ENCODE measurements around the gene STAG2. TPM values are rescaled to one million over a fixed set of nuclear protein-coding genes. Genes with fewer than 3 reads are reported as not detected.
"Not testable (repeated sequence)": the region's sequence is repeated elsewhere in the genome, so short reads cannot be mapped to it uniquely, and the experiment has no call there.

Gene STAG2
- total RNA-seq, 1 donor from 2014 or later = 142 TPM

DNA sequence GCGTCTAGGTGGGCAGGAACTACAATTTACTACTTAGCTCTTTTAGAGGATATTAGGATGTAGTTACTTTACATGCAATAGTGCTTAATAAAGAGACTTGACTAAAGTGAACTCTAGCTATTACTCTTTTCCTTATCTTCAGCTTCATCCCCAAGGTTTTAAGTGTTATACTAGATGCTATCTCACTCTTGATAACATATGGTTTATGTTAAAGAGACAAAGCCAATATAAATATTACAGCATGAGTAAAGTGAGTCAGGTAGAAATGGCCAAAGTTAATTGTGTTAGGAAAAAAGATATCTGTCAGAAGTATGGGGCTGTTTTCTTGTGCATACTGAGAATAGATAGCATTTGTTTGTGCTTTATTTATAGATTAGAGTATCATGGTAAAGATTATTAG is 80.5 kb downstream of the STAG2 start:
- no peak for DNase-seq

DNA sequence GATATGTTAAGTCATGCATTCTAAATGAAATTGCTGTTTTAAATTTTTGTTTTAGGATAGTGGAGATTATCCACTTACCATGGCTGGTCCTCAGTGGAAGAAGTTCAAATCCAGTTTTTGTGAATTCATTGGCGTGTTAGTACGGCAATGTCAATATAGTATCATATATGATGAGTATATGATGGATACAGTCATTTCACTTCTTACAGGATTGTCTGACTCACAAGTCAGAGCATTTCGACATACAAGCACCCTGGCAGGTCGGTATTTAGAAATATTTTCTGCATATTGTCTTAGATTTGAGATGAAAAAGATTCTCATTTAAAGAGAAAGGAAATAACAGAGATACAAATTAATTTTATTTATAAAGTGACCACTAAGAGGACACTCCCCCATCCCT is 83.6 kb downstream of the STAG2 start:
- no peak for DNase-seq

DNA sequence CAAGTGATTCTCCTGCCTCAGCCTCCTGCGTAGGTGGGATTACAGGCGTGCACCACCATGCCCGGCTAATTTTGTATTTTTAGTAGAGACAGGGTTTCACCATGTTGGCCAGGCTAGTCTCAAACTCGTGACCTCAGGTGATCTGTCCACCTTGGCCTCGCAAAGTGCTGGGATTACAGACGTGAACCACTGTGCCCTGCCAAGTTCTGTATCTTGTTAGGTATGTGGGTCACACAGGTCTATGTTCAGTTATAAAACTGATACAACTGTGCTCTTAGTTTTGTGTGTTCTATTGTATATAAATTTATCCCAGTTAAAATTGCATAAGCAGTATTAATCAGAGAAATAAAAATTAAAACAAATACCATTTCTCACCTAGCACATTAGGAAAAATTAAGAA is 122.9 kb downstream of the STAG2 start:
- DNase-seq = not testable (repeated sequence)

DNA sequence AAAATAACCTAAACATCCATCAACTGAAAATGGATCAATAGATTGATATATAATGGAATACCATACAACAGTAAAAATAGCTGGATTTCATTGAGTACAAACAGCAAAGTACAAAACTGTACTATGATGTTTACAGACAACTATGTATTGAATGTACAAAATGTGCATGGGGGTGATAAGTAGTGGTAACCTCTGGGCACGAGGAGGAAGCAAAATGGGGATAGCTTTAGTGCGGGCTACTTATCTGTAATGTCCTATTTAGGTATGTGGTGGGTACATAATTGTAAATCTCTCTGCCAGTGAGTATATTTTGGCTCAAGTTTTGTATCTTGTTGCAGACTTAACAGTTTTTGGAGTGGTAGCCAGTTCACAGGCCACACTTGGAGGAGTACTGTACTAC is 123.6 kb downstream of the STAG2 start:
- no peak for DNase-seq

DNA sequence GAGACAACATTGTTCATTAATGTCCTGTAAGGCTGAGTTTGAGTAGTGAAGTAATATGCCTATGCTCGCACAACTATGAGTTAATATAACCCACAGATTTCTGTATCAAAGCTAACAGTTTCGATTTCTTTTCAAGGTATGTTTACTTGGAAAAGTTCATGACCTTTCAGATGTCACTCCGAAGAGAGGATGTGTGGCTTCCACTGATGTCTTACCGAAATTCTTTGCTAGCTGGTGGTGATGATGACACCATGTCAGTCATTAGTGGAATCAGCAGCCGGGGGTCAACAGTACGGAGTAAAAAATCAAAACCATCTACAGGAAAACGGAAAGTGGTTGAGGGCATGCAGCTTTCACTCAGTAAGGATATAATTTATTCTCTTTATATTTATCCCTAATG is 124.9 kb downstream of the STAG2 start:
- no peak for DNase-seq

DNA sequence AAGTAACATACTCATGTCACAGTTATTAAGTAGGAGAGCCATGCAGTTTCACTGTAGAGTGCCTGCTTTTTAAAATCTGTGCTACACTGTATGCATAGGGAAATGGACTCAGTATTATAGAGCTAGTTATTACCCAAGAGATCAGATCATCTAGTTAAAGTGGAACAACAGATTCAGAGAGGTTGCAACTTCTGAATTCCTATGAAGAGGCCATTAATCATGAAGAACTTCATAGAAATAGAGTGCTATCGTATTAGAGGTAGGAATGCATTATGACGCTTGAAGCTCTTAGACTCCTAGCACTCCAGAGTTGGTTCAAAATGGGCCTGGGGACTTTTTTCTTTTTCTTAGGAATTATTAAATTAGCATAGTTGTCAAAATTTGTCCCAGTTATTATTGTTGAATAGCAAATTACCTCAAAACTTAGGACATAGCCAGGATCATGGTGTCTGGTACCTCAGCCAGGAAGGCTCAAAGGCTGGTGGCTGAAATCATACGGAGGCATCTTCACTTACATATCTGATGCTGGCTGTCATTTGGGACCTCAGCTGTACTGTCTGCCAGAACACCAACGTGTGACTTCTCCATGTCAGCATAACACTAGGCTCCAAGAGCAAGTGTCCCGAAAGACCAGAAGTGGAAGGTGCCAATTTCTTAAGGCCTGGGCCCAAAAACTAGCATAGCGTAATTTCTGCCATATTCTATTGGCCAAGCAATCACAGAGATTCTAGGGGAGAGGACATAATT is 125.7 kb downstream of the STAG2 start:
- no peak for DNase-seq

DNA sequence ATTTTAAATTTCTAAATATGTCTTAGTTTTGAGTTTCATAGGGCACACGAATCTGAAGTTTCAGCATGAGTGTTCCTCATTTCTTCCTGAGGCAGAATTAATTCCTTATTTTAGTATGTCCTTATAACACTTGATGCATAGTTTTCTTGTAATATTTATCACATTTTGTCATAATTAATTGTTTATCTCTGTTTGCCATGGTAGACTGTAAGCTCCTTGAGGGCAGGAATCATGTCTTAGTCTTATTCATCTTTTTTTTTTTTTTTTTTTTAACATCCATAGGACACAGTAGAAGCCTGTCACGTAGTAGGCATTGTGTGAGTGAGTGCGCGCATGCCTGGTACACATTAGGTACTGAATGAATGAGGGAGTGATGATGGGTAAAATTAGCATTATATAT is 131.7 kb downstream of the STAG2 start:
- DNase-seq = no peak

DNA sequence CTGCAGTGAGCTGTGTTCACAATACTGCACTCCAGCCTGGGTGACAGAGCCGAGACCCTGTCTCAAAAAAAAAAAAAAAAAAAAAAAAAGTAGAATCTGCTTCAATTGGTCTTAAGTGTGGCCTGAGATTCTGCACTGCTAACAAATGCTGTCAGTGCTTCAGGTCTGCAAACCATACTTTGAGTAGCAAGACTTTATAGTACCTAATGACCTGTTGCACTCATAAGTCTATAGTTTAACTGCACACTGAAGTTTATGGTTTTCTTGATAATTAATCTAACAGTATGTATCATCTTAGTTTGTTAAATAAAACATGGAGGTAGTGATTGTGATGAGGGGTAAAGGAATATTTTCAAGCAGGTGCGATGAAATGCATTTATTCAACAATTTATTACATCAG is 135.6 kb downstream of the STAG2 start:
- DNase-seq = no peak

DNA sequence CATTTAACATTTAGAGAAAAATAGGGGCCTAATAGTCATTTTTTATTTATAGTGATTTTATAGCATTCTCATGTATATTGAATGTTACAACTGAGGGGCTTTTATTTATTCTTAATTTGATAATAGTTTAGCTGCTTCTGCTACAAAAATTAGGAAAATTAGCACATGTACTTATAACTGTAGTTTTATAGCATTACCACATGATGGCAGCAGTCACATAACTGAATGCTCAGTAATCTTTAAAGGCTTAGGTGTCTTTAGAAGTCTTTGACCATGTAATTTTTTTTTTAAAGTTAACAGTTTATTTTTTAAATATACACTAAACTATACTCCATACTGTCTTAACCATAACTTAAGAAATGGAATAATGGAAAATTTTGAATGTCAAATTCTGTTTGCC is 136.6 kb downstream of the STAG2 start:
- no peak for DNase-seq

DNA sequence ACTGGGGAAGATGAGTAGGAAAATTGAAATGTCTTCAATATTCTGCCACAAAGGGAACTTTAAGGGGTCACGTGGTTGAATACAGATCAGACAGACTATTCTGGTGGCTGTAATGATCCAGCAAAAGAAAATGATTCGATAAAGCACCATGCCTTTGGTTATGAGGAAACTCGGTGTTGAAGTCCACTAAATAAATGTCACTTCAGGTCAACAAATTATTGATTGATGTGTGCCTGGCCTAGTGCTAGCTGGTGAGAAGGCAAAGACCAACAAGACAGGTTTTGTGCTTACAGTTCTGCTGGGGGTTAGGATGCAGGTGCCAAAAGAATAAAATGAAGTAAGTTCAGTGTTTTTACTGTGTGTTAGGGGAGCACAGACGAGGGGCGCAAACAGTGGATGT is 142.5 kb downstream of the STAG2 start:
- DNase-seq = no peak

DNA sequence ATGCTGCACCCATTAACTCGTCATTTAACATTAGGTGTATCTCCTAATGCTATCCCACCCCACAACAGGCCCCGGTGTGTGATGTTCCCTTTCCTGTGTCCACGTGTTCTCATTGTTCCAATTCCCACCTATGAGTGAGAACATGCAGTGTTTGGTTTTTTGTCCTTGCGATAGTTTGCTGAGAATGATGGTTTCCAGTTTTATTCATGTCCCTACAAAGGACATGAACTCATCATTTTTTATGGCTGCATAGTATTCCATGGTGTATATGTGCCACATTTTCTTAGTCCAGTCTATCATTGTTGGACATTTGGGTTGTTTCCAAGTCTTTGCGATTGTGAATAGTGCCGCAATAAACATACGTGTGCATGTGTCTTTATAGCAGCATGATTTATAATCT is 143.0 kb downstream of the STAG2 start:
- DNase-seq = not testable (repeated sequence)

DNA sequence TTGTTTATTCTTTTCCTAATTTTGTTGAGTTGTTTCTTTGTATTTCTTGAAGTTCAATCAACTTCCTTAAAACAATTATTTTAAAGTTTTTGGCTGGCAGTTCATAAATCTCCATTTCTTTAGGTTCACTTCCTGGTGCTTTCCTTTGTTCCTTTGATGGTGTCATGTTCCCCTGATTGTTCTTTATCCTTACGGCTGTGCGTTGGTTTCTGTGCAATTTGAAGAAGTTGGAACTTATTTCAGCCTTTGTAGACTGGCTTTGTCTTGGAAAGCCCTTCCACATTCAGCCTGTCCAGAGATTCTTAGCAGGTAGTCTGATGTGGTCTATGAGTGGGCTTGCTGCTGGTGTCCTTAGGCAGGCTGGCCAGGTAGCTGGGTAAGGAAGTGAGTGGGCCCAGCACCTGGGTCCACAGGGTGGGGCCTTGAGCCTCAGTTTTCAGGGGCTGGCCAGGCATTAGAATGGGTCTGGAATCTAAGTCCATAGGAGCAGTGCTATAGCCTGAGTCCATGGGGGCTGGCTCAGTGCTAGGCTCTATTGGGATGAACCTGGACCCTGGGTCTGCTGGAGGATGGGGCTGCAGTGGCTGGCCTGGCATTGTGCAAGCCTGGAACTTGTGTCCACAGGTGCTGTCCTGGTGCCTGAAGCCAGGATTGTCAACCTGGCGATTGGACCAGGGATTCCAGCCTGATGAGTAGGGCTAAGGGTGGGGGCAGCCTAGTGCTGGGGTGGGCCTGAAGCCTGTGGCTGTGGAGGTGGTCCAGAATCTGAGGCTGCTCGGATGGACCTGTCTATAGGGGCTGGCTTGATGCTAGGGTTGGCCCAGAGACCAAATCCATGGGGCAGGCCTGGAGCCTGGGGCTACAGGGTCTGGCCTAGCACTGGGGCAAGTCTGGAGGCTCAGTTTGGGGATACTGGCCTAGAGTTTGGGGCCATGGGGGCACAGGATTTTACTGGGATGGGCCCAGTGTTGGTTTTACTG is 152.4 kb downstream of the STAG2 start:
- no peak for DNase-seq

DNA sequence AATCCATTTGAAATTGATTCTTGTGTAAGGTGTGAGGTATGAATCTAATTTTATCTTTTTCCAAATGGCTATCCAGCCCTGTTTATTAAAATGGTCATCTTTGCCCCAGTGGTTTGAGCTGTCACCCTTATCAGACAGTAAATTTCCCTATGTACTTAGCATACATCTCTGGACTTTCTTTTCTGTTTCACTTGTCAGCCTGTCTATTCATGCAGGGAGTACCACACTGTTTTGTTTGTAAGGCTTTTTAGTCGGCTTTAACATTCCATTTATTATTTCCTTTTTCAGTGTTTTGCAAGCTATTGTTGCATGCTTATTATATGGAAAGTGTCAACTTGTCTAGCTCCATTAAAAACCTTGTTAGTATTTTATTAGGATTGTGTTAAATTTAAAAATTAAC is 155.8 kb downstream of the STAG2 start:
- DNase-seq = no peak

DNA sequence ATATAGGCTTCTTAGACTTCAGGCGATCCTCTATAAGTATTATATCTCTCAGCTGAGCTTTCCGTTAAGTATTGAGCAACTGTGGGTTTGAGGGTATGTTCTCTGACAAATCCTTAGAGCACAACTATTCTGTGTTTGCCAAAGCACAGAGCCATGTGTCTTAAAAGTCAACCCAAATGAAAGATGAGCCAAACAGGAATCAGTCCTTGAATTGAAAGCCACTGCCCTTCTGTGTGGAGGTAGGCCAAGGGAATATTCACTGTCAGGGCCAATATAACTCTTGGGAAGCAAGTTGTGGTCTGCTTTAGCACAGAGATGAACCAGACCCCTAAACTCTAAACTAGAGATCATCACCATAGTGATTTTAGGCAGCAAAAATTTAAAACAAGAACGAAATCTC is 164.0 kb downstream of the STAG2 start:
- DNase-seq = no peak

DNA sequence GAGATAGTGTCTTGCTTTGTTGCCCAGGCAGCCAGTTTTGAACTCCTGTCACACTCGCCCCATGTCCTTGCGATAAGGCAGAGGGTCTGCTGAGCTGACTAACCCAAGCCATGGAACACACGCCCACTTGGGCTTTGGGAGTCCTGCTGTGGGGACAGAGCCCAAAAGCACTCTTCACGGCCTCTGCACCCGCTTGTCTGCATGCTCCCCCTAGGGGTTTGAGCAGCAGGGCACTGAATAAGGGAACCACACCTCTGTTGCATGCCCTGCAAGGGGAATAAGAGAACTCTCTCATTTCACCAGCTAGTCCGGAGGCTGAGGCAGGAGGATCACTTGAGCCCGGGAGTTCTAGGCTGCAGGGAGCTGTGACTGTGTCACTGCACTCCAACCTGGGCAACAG is 166.0 kb downstream of the STAG2 start:
- no peak for DNase-seq

DNA sequence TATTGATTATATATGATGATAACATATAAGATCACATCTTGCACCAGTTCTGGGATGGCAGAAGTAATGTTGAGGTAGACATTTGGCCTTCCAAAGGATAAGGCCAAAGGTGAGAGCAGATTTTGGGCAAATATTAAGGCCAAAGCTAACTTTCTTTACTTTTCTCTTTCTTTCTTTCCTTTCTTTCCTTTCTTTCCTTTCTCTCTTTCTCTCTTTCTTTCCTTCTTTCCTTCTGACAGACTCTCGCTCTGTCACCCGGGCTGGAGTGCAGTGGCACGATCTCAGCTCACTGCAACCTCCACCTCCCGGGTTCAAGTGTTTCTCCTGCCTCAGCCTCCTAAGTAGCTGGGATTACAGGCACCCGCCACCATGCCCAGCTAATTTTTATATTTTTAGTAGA is 170.9 kb downstream of the STAG2 start:
- DNase-seq = not testable (repeated sequence)

DNA sequence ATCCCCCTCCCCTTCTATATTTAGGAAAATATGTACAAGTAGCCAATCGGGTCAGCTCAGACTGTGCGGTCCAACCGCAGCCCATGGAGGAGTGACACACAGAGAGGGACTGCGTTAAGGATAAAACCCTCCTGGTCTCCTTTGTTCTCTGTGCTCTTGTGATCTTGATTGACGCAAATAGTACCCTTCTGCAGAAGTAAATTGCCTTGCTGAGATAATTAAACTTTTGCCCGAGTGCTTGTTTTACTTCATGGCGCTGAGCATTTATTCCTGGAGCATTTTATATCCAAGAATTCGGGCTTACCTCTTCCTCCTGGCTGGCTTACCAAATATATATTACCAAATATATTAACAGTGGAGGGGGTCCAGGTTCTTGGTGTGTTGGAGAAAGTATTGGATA is 184.2 kb downstream of the STAG2 start:
- no peak for DNase-seq

DNA sequence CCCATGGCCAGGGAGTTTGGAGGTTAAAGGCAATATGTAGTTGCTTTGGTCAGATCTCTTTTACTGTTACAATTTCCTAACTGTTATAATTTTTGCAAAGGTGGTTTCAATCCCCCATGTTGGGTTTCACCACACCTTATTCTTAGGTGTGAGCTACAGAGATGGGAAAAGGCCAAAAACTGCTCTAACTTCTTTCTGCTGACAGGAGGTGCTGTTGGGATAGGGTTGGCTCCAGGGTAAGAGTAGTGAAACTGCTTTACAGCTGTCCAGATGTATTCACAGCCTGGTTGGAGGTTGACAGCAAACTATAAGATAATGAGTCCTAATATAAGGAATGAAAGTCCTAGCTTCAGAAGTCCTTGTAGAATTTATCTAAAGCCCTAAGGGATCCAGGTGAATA is 189.7 kb downstream of the STAG2 start:
- no peak for DNase-seq

Other genes starting within 250 kb of the STAG2 start
- gene THOC2, start 228.7 kb upstream of the STAG2 start, total RNA-seq = 107 TPM
- gene XIAP, start 101.7 kb upstream of the STAG2 start, total RNA-seq = 95.3 TPM